Nephron progenitor cell (in vitro differentiated cells): ENCODE measurements around the gene ENDOG.

Experiments
- DNase-seq: peaks from one replicate; pipeline ENCODE4 v3.0.0; 2021
- H3K27ac Mint-ChIP-seq: 2 replicates; pipeline ENCODE4 v1.8.0; 2021; ENCODE audit warnings: mild to moderate bottlenecking, moderate library complexity, mixed read lengths
- H3K27me3 Mint-ChIP-seq: 2 replicates; pipeline ENCODE4 v1.8.0; 2021; ENCODE audit warnings: mild to moderate bottlenecking, low read depth, mixed read lengths; ENCODE audit not compliant: poor library complexity
- H3K36me3 Mint-ChIP-seq: 2 replicates; pipeline ENCODE4 v1.8.0; 2021; ENCODE audit warnings: low read depth, mixed read lengths
- H3K4me1 Mint-ChIP-seq: 2 replicates; pipeline ENCODE4 v1.8.0; 2021; ENCODE audit warnings: mixed read lengths
- H3K4me3 Mint-ChIP-seq: 2 replicates; pipeline ENCODE4 v1.8.0; 2021; ENCODE audit warnings: mild to moderate bottlenecking, moderate library complexity, mixed read lengths
- H3K9me3 Mint-ChIP-seq: 2 replicates; pipeline ENCODE4 v1.8.0; 2021; ENCODE audit warnings: mild to moderate bottlenecking, moderate library complexity, mixed read lengths
- TF ChIP-seq, protein P1 (sequence below): fragments of 200-600 bp; sonication (generic); IDR thresholded peaks from 2 replicates; pipeline ENCODE4 v1.5.0; 2021; ENCODE audit warnings: antibody characterized with exemption

ENDOG gene

DNA sequence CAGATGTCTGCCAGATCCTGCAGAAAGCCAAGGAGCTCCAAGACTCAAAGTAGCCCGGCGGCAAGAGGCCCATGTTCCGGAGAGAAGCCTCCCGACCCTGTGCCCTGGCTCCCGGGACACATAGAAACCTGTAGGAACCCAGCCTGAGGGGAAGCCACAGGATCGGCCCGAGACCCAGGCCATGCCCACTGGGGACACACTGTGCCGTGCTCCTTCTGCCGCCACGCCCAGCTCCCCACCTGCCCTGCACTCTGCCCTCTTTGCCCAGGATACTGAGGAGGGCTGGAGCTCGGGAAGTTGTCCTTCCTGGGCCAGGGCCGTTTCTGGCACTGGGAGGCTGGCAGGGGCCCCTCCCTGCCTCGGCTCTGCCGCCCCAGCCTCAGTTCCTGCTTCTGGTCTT is 10.5 kb upstream of the ENDOG start:
- DNase-seq = no peak
- Mint-ChIP-seq H3K27ac (no peak overlapping the region), H3K4me1 (no peaks in the 10 kb centered on the region), H3K36me3 (peaks cover 23% of the 10 kb centered on the region), H3K9me3 (no peaks in the 10 kb centered on the region), H3K4me3 (no peak overlapping the region), H3K27me3 (no peaks in the 10 kb centered on the region)
- TF ChIP-seq, protein P1, sequence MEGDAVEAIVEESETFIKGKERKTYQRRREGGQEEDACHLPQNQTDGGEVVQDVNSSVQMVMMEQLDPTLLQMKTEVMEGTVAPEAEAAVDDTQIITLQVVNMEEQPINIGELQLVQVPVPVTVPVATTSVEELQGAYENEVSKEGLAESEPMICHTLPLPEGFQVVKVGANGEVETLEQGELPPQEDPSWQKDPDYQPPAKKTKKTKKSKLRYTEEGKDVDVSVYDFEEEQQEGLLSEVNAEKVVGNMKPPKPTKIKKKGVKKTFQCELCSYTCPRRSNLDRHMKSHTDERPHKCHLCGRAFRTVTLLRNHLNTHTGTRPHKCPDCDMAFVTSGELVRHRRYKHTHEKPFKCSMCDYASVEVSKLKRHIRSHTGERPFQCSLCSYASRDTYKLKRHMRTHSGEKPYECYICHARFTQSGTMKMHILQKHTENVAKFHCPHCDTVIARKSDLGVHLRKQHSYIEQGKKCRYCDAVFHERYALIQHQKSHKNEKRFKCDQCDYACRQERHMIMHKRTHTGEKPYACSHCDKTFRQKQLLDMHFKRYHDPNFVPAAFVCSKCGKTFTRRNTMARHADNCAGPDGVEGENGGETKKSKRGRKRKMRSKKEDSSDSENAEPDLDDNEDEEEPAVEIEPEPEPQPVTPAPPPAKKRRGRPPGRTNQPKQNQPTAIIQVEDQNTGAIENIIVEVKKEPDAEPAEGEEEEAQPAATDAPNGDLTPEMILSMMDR = no peak

DNA sequence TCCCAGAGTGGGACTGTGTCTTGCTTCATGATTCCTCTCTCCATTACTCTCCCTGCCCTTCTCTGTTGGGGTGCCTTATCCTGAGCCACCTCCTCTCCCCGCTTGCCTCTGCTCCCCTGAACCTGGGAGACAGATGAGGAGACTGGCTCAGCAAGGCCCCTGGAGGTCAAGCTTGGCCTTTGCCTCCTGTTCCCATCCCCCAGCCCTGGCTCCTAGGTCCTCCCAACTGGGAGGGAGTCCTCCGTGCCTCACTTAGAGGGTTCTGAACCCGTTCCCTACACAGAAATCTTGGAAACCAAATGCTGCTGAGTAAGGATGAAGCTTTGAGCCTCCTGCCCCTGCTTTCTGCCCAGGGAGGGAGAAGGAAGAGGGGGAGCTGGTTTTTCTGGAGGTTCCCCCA is 9.8 kb upstream of the ENDOG start:
- TF ChIP-seq, protein P1 = no peak
- H3K27me3 Mint-ChIP-seq = no peaks in the 10 kb centered on the region
- no peaks in the 10 kb centered on the region for H3K4me1 Mint-ChIP-seq
- no peak overlapping the region for H3K4me3 Mint-ChIP-seq
- peaks cover 16% of the 10 kb centered on the region for H3K36me3 Mint-ChIP-seq
- DNase-seq = no peak
- no peaks in the 10 kb centered on the region for H3K9me3 Mint-ChIP-seq
- H3K27ac Mint-ChIP-seq = peak overlapping the region; percentile 44

DNA sequence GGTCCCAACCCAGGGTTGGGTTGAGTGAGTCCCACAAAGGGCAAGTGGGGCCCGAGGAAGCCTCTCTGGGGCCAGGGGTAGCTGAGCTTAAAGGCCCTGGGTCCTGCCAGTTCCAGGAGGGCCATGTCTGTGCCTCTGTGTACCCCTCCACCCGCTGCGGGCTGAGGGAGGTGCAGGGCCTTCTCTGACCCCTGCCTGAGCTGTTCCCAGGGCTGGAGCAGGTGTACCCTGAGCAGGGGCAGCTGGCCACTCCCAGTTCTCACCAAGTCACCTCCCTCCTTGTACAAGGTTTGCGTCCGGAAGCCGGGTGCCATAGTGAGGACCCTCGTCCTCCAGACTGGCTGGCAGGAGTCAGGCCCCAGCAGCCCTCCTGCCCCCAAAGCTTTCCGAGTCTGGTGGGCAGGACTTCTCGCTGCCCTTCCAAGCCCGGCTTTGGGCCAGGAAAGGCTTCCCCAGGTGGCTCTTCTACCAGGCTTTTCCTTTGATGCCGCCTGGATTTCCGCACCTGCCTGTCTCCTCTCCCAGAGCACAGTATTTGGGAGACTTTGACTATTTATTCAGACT is 9.2 kb upstream of the ENDOG start:
- no peaks in the 10 kb centered on the region for H3K4me1 Mint-ChIP-seq
- DNase-seq = no peak
- no peaks in the 10 kb centered on the region for H3K9me3 Mint-ChIP-seq
- peaks cover 10% of the 10 kb centered on the region for H3K36me3 Mint-ChIP-seq
- TF ChIP-seq, protein P1 = no peak
- H3K27ac Mint-ChIP-seq = no peak overlapping the region
- H3K27me3 Mint-ChIP-seq = no peaks in the 10 kb centered on the region
- no peak overlapping the region for H3K4me3 Mint-ChIP-seq

DNA sequence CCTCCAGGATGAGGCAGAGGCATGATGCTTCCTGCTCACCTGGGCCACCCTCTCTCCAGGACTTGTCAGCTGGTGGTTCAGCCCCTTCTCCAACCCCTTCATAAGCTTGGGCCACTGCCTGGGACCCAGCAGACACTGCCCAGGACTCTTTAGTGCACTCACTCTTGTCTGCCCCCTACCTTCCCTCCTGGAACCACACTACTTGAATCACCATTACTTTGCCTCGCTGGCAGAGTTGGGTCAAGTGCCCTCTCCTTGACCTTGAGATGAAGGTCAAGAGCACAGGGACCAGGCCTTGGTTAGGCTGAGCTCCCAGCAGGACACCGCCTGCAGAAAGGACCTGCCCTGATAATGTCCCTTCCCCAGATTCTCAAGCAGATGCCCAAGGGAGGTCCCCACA is 8.5 kb upstream of the ENDOG start:
- Mint-ChIP-seq H3K4me1 (no peaks in the 10 kb centered on the region), H3K27ac (peak overlapping the region; percentile 88), H3K4me3 (no peak overlapping the region), H3K27me3 (no peaks in the 10 kb centered on the region), H3K9me3 (no peaks in the 10 kb centered on the region), H3K36me3 (peaks cover 10% of the 10 kb centered on the region)
- no peak for DNase-seq
- TF ChIP-seq, protein P1 = no peak

DNA sequence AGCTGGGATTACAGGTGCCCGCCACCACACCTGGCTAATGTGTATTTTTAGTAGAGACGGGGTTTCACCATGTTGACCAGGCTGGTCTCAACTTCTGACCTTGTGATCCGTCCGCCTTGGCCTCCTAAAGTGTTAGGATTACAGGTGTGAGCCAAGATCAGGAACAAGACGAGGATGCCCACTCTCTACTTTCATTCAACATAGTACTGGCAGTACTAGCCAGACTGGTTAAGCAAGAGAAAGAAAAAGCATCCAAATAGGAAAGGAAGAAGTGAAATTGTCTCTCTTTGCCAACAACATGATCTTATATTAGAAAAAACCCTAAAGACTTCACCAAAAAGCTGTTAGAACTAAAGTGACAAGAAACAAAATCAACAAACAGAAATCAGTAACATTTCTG is 7.4 kb upstream of the ENDOG start:
- H3K27me3 Mint-ChIP-seq = peaks cover 2% of the 10 kb centered on the region
- H3K4me1 Mint-ChIP-seq = no peaks in the 10 kb centered on the region
- DNase-seq = no peak
- peak overlapping the region; percentile 27 for H3K27ac Mint-ChIP-seq
- TF ChIP-seq, protein P1 = no peak
- H3K4me3 Mint-ChIP-seq = no peak overlapping the region
- peaks cover 7% of the 10 kb centered on the region for H3K36me3 Mint-ChIP-seq
- no peaks in the 10 kb centered on the region for H3K9me3 Mint-ChIP-seq

DNA sequence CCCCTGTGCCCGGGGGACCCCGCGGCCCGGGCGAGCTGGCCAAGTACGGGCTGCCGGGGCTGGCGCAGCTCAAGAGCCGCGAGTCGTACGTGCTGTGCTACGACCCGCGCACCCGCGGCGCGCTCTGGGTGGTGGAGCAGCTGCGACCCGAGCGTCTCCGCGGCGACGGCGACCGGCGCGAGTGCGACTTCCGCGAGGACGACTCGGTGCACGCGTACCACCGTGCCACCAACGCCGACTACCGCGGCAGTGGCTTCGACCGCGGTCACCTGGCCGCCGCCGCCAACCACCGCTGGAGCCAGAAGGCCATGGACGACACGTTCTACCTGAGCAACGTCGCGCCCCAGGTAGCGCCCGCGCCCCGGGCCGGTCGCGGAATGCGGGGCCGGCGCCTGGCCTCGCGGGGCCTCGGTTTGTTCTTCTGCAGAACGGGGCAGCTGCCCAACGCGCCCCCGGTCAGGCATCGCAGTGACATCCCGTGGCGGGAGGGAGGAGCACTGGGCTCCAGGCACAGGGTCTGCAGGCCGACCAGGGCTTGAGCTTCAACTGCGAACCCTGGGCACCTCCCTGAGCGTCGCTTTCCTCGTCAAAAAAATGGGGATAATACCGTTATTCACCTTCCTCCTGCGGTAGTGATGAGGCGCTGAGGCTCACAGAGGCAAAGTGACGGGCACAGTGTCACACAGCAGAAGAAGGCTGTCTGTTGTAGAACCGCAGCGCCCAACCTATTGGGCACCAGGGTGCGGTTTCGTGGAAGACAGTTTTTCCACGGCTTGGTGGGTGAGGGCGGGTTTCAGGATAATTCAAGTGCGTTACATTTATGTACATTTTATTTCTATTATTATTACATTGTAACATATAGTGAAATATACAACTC is 777 bp downstream of the ENDOG start:
- H3K4me3 Mint-ChIP-seq = peak overlapping the region; percentile 83
- TF ChIP-seq, protein P1 = no peak
- peaks cover 15% of the 10 kb centered on the region for H3K36me3 Mint-ChIP-seq
- peaks cover 10% of the 10 kb centered on the region for H3K4me1 Mint-ChIP-seq
- no peaks in the 10 kb centered on the region for H3K9me3 Mint-ChIP-seq
- no peak overlapping the region for H3K27ac Mint-ChIP-seq
- DNase-seq = peak; percentile 60
- peaks cover 13% of the 10 kb centered on the region for H3K27me3 Mint-ChIP-seq
